H1 (cell line): ENCODE data around the gene CTSS. TPM values are rescaled to one million over a fixed set of nuclear protein-coding genes. Genes with fewer than 3 reads are reported as not detected.

ENCODE experiments used
- CTCF ChIA-PET: fragments of 300-600 bp; sonication (Branson Sonifier 250); formaldehyde crosslinking; loops from one replicate; lab custom pipeline; 2021; ENCODE audit not compliant: partially characterized antibody; lab: Charles Lee
- POLR2A ChIA-PET: fragments of 300-600 bp; sonication (Branson Sonifier 250); formaldehyde crosslinking; loops from one replicate; lab custom pipeline; 2021; ENCODE audit warnings: inconsistent platforms; ENCODE audit not compliant: partially characterized antibody; lab: Charles Lee
- DNase-seq, 2 experiments: peaks; one replicate each; pipeline versions ENCODE4 v3.0.0 to v3.0.0-alpha.2; 2010 to 2022; ENCODE audit warnings: low spot score in 2 of 2, low read depth in 1 of 2, mixed read lengths in 1 of 2
- FAIRE-seq: peaks from 2 replicates; lab custom pipeline; 2011; peaks lifted over from hg19 to GRCh38; lab: Jason Lieb, UNC
- H2AFZ ChIP-seq: 2 replicates; pipeline ENCODE4 v1.8.1; 2012; ENCODE audit warnings: low read length, inconsistent platforms
- H2AK5ac ChIP-seq: 2 replicates; pipeline ENCODE4 v1.6.1; 2013; ENCODE audit warnings: low read depth, low read length
- H2BK120ac ChIP-seq: replicated peaks from 2 replicates; pipeline ENCODE3; 2013; ENCODE audit warnings: low read depth, low read length, inconsistent platforms
- H2BK12ac ChIP-seq: 2 replicates; pipeline ENCODE4 v1.6.1; 2013; ENCODE audit warnings: low read depth, low read length
- H2BK15ac ChIP-seq: 2 replicates; pipeline ENCODE4 v1.6.1; 2013; ENCODE audit warnings: low read length
- H2BK20ac ChIP-seq: 2 replicates; pipeline ENCODE4 v1.6.1; 2013; ENCODE audit warnings: low read length
- H2BK5ac ChIP-seq: 2 replicates; pipeline ENCODE4 v1.6.1; 2013; ENCODE audit warnings: low read depth, low read length
- H3K14ac ChIP-seq: 2 replicates; pipeline ENCODE4 v1.6.1; 2013; ENCODE audit warnings: inconsistent platforms; ENCODE audit not compliant: insufficient read length
- H3K18ac ChIP-seq: 2 replicates; pipeline ENCODE4 v1.6.1; 2013; ENCODE audit warnings: low read length; ENCODE audit errors: extremely low read depth
- H3K23ac ChIP-seq: 2 replicates; pipeline ENCODE4 v1.6.1; 2013; ENCODE audit warnings: inconsistent platforms; ENCODE audit not compliant: insufficient read length
- H3K23me2 ChIP-seq: 2 replicates; pipeline ENCODE4 v1.6.1; 2013; ENCODE audit warnings: low read depth, low read length
- H3K27ac ChIP-seq: 2 replicates; pipeline ENCODE4 v1.6.1; 2011; ENCODE audit warnings: low read depth, low read length, inconsistent platforms
- H3K27me3 ChIP-seq, 4 experiments: replicated peaks in 1 of 4; 1 replicate in 1 of 4; 2 replicates in 3 of 4; pipeline versions ENCODE4 v1.6.1 to v1.8.1; 2011 to 2013; ENCODE audit warnings: low read length in 3 of 4, mild to moderate bottlenecking in 3 of 4, inconsistent platforms in 2 of 4, mixed read lengths in 2 of 4, moderate library complexity in 1 of 4; ENCODE audit not compliant: control insufficient read depth in 3 of 4, insufficient read depth in 3 of 4; ENCODE audit errors: extremely low read depth in 1 of 4
- H3K36me3 ChIP-seq, 4 experiments: 2 replicates each; pipeline versions ENCODE4 v1.6.1 to v1.8.1; 2011 to 2013; ENCODE audit warnings: mild to moderate bottlenecking in 4 of 4, low read length in 3 of 4, moderate library complexity in 2 of 4, control low read depth in 1 of 4, inconsistent platforms in 1 of 4; ENCODE audit not compliant: insufficient read depth in 4 of 4, control insufficient read depth in 2 of 4
- H3K4ac ChIP-seq: replicated peaks from 2 replicates; pipeline ENCODE3; 2013; ENCODE audit warnings: low read length, low read depth, mixed read lengths, inconsistent platforms; ENCODE audit not compliant: insufficient read length
- H3K4me1 ChIP-seq, 4 experiments: replicated peaks in 1 of 4; 1 replicate in 1 of 4; 2 replicates in 3 of 4; pipeline versions ENCODE4 v1.6.1 to v1.8.1; 2011 to 2013; ENCODE audit warnings: low read length in 3 of 4, inconsistent platforms in 2 of 4, mixed read lengths in 1 of 4; ENCODE audit not compliant: insufficient read depth in 4 of 4, control insufficient read depth in 3 of 4
- H3K4me2 ChIP-seq, 2 experiments: 2 replicates each; pipeline versions ENCODE4 v1.6.1 to v1.8.1; 2011 to 2013; ENCODE audit warnings: low read depth in 2 of 2, low read length in 2 of 2, control low read depth in 1 of 2, inconsistent platforms in 1 of 2, mild to moderate bottlenecking in 1 of 2; ENCODE audit not compliant: insufficient read depth in 1 of 2
- H3K4me3 ChIP-seq, 4 experiments: fragments of 200-600, 300-600 bp in 1 of 4; sonication (generic), shearing (Covaris generic), sonication (Bioruptor Twin) in 1 of 4; 2 replicates each; pipeline versions ENCODE4 v1.5.1 to v1.8.1; 2011 to 2016; ENCODE audit warnings: low read length in 4 of 4, low read depth in 3 of 4, control low read depth in 2 of 4, inconsistent platforms in 2 of 4, mild to moderate bottlenecking in 2 of 4, mixed read lengths in 1 of 4, moderate library complexity in 1 of 4; ENCODE audit not compliant: insufficient read depth in 2 of 4; ENCODE audit errors: extremely low read depth in 1 of 4
- H3K56ac ChIP-seq: replicated peaks from 2 replicates; pipeline ENCODE3; 2013; ENCODE audit warnings: low read depth, mild to moderate bottlenecking, mixed read lengths, low read length, inconsistent platforms; ENCODE audit not compliant: insufficient read length
- H3K79me1 ChIP-seq: 2 replicates; pipeline ENCODE4 v1.6.1; 2013; ENCODE audit warnings: low read depth, low read length, control low read depth
- H3K79me2 ChIP-seq, 2 experiments: 2 replicates each; pipeline versions ENCODE4 v1.6.1 to v1.8.1; 2012 to 2013; ENCODE audit warnings: low read length in 2 of 2, mild to moderate bottlenecking in 2 of 2, inconsistent platforms in 1 of 2; ENCODE audit not compliant: insufficient read depth in 2 of 2, control insufficient read depth in 1 of 2
- H3K9ac ChIP-seq, 4 experiments: replicated peaks in 1 of 4; 1 replicate in 1 of 4; 2 replicates in 3 of 4; pipeline versions ENCODE4 v1.6.1 to v1.8.1; 2011 to 2013; ENCODE audit warnings: low read depth in 3 of 4, low read length in 3 of 4, control low read depth in 2 of 4, mild to moderate bottlenecking in 2 of 4, moderate library complexity in 2 of 4, inconsistent platforms in 1 of 4; ENCODE audit errors: extremely low read depth in 1 of 4
- H3K9me3 ChIP-seq, 2 experiments: 2 replicates each; pipeline versions ENCODE4 v1.6.1 to v1.8.1; 2012 to 2013; ENCODE audit warnings: mild to moderate bottlenecking in 2 of 2, moderate library complexity in 2 of 2, control low read depth in 1 of 2, inconsistent platforms in 1 of 2, low read depth in 1 of 2, low read length in 1 of 2, mixed read lengths in 1 of 2; ENCODE audit not compliant: insufficient read depth in 2 of 2
- H4K20me1 ChIP-seq, 2 experiments: replicated peaks in 1 of 2; 2 replicates each; pipeline versions ENCODE3 to v1.8.1; 2011 to 2013; ENCODE audit warnings: inconsistent platforms in 2 of 2, low read length in 2 of 2, mild to moderate bottlenecking in 1 of 2; ENCODE audit not compliant: insufficient read depth in 2 of 2, control insufficient read depth in 1 of 2
- H4K5ac ChIP-seq: 2 replicates; pipeline ENCODE4 v1.6.1; 2013; ENCODE audit warnings: low read length, low read depth, mixed read lengths, inconsistent platforms; ENCODE audit not compliant: insufficient read length
- H4K8ac ChIP-seq: 2 replicates; pipeline ENCODE4 v1.8.0; 2013; ENCODE audit warnings: mild to moderate bottlenecking, moderate library complexity, low read length, inconsistent platforms; ENCODE audit not compliant: insufficient read depth; ENCODE audit errors: extremely low read depth
- H4K91ac ChIP-seq: replicated peaks from 2 replicates; pipeline ENCODE3; 2013; ENCODE audit warnings: low read length, mixed read lengths, inconsistent platforms; ENCODE audit not compliant: insufficient read length
- CEBPB ChIP-seq: IDR thresholded peaks from 2 replicates; pipeline ENCODE4 v1.6.1; 2012; ENCODE audit warnings: low read depth, low read length
- CHD1 ChIP-seq: IDR thresholded peaks from 2 replicates; pipeline ENCODE4 v1.6.1; 2012; ENCODE audit warnings: low read depth, low read length, improper control_type of control experiment
- CREB1 ChIP-seq: IDR thresholded peaks from 2 replicates; pipeline ENCODE4 v1.6.1; 2012; ENCODE audit warnings: inconsistent platforms
- CTBP2 ChIP-seq: IDR thresholded peaks from 2 replicates; pipeline ENCODE4 v1.7.0; 2011; ENCODE audit warnings: borderline replicate concordance, mild to moderate bottlenecking, moderate library complexity, mixed read lengths, low read length; ENCODE audit not compliant: insufficient read depth, insufficient read length
- EP300 ChIP-seq, 2 experiments: IDR thresholded peaks; 1 replicate in 1 of 2; 2 replicates in 1 of 2; pipeline ENCODE4 v1.6.1; 2011 to 2012; ENCODE audit warnings: low read depth in 2 of 2, low read length in 2 of 2, mild to moderate bottlenecking in 2 of 2, borderline replicate concordance in 1 of 2, inconsistent platforms in 1 of 2, moderate library complexity in 1 of 2
- EZH2 ChIP-seq: fragments of 200-600 bp; sonication (generic); IDR thresholded peaks from 2 replicates; pipeline ENCODE4 v1.7.1; 2012; ENCODE audit warnings: low read depth, mild to moderate bottlenecking, moderate library complexity, low read length, inconsistent platforms; ENCODE audit not compliant: severe bottlenecking
- JUN ChIP-seq: IDR thresholded peaks from 2 replicates; pipeline ENCODE4 v1.6.1; 2011; ENCODE audit warnings: low read depth, mild to moderate bottlenecking, improper control_type of control experiment, low read length
- KDM1A ChIP-seq: fragments of 200-600, 300-600 bp; sonication (generic); IDR thresholded peaks from 2 replicates; pipeline ENCODE4 v1.7.1; 2016; ENCODE audit warnings: mild to moderate bottlenecking, low read length, borderline replicate concordance
- RFX5 ChIP-seq: IDR thresholded peaks from 2 replicates; pipeline ENCODE4 v1.6.1; 2011; ENCODE audit warnings: low read depth, low read length, improper control_type of control experiment, borderline replicate concordance
- SAP30 ChIP-seq: fragments of 300-600 bp; sonication (generic); IDR thresholded peaks from 2 replicates; pipeline ENCODE4 v1.7.1; 2012; ENCODE audit warnings: low read length, moderate library complexity, mild to moderate bottlenecking, inconsistent platforms; ENCODE audit not compliant: insufficient read depth, insufficient replicate concordance
- SIN3A ChIP-seq, 2 experiments: IDR thresholded peaks in 1 of 2; conservative IDR thresholded peaks in 1 of 2; 2 replicates each; pipeline ENCODE4 v1.6.1; 2011 to 2012; ENCODE audit warnings: low read length in 2 of 2, improper control_type of control experiment in 1 of 2, low read depth in 1 of 2, mild to moderate bottlenecking in 1 of 2
- SIRT6 ChIP-seq: IDR thresholded peaks from one replicate; pipeline ENCODE4 v1.7.1; 2012; ENCODE audit warnings: low read length, inconsistent platforms
- SP1 ChIP-seq: IDR thresholded peaks from 2 replicates; pipeline ENCODE4 v1.6.1; 2011; ENCODE audit warnings: low read depth, low read length
- SRF ChIP-seq: IDR thresholded peaks from 2 replicates; pipeline ENCODE4 v1.6.1; 2011; ENCODE audit warnings: mild to moderate bottlenecking, low read depth, low read length, moderate library complexity
- YY1 ChIP-seq: IDR thresholded peaks from 2 replicates; pipeline ENCODE4 v1.6.1; 2011; ENCODE audit warnings: low read depth, mild to moderate bottlenecking, low read length
- WGBS, 2 experiments: shearing (Covaris generic) in 1 of 2; methylation state at CpG; one replicate each; pipeline versions ENCODE4 v1.1.6 to v1.1.7; 2013 to 2015; ENCODE audit warnings: low lambda C conversion rate in 2 of 2, mixed read lengths in 2 of 2, inconsistent platforms in 1 of 2, low coverage in 1 of 2, missing lambda C conversion rate in 1 of 2; ENCODE audit not compliant: insufficient replicate concordance in 2 of 2, insufficient coverage in 1 of 2, insufficient read length in 1 of 2; ENCODE audit errors: extremely low coverage in 1 of 2, missing lambda C conversion rate in 1 of 2; 5-methylcytosine and 5-hydroxymethylcytosine counted together
- polyA plus RNA-seq, 7 experiments: library from polyadenylated mRNA; depleted of rRNA in 3 of 7; stranded (reverse) in 5 of 7; unstranded in 2 of 7; fragments of >200 nt in 5 of 7; fragments of 200-250 nt in 2 of 7; gene quantifications; 1 replicate in 5 of 7; 2 replicates in 1 of 7; 4 replicates in 1 of 7; pipeline versions ENCODE4 v1.2.1 to v1.2.3, GENCODE V29; 2011 to 2013; ENCODE audit warnings: missing spikeins in 2 of 7, mixed read lengths in 2 of 7
- total RNA-seq: library from RNA; stranded (reverse); fragmentation: NEBNext Ultra II Directional; extraction: Animal tissue kit (Norgen Biotek cat#: 25700); gene quantifications from 2 replicates; pipeline ENCODE4 v1.2.1, GENCODE V29; 2021

The CTSS gene
- total and polyA plus RNA-seq, 2 of the 8 experiments (the other 6 are each of a cell fraction or from before 2014, with no cell fraction given), result not detected

DNA sequence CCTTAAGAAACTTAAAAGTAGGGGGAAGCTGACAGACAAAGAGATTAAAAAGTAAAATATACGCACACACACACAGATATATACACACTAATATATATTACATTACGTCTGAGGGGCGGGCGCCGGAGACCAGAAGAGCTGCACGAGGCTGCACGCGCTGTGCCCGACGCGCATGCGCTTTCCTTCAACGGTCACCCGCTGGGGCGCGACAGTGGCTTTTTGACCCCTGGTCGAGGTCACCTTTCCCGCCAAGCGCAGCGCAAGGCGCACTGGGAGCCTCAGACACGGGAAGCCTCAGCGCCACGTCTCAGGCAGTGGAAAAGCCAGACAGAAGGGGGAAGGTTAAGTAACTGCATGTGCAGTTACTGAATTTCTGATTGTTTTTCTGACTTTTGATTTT is 44.9 kb downstream of the CTSS start, which contains the start of gene HORMAD1:
HORMAD1 (minus strand) TSS at position 193 of the 400 bp plus-strand sequence. CDS start 1,390 bp downstream, outside the sequence.
- POLR2A ChIA-PET, result interaction anchor here (1.4 kb wide), 1 partner anchor 160 kb away, joined by 3 read pairs; no protein-coding TSS in a partner anchor
- Histone ChIP-seq H2BK120ac (no peak within 1 kb of the TSS), H3K79me2 (no peaks in the 10 kb centered on the region), H2BK15ac (no peak within 1 kb of the TSS), H3K36me3 (no peaks in the 10 kb centered on the region), H3K9ac (no peak within 1 kb of the TSS), H3K56ac (no peak within 1 kb of the TSS), H3K9me3 (no peaks in the 10 kb centered on the region; a peak in 1 of 4 replicates), H3K27me3 (no peaks in the 10 kb centered on the region), H3K18ac (no peak within 1 kb of the TSS; the same call in 1 of the 2 replicates), H3K27ac (no peak within 1 kb of the TSS), H4K91ac (no peak within 1 kb of the TSS), H4K8ac (no peak within 1 kb of the TSS), H3K79me1 (no peaks in the 10 kb centered on the region), H3K4me2 (no peak within 1 kb of the TSS), H3K4me1 (no peaks in the 10 kb centered on the region), H2BK20ac (no peak within 1 kb of the TSS), H3K4ac (no peak within 1 kb of the TSS), H3K23me2 (no peaks in the 10 kb centered on the region), H2AFZ (no peak within 1 kb of the TSS), H2BK5ac (no peak within 1 kb of the TSS), H3K4me3 (no peak within 1 kb of the TSS), H3K14ac (no peak within 1 kb of the TSS), H2AK5ac (no peak within 1 kb of the TSS), H4K5ac (no peak within 1 kb of the TSS), H3K23ac (no peak within 1 kb of the TSS), H4K20me1 (no peaks in the 10 kb centered on the region), H2BK12ac (no peak within 1 kb of the TSS)
- WGBS, 2 experiments, result 96% methylated on average over 24 of the region's 24 CpGs; no CpG with 5 or more reads in 1 of the 2 experiments
- FAIRE-seq, result no peak
- CTCF ChIA-PET, result interaction anchor here (0.7 kb wide), 1 partner anchor 138 kb away, joined by 3 read pairs; no protein-coding TSS in a partner anchor
- no peak for DNase-seq
- TF ChIP-seq CEBPB (no peak), CHD1 (no peak), JUN (no peak), SAP30 (no peak), YY1 (no peak), KDM1A (no peak), RFX5 (no peak), CTBP2 (no peak), SRF (no peak), EZH2 (no peak), SP1 (no peak), SIRT6 (no peak), SIN3A (conservative IDR thresholded peaks at IDR 0.05 in 1 of 2, IDR thresholded peaks at IDR 0.05 in 1 of 2; ENCODE audit: low read depth in 1 of 2, low read length in 2 of 2) (no peak), EP300 (IDR thresholded peaks at IDR 0.05; ENCODE audit: borderline replicate concordance in 1 of 2, low read depth in 2 of 2, low read length in 2 of 2) (no peak), CREB1 (no peak)
